8988T (cell line): ENCODE measurements around the gene GRK1.
A peak's percentile ranks its signal among the peaks of the same experiment; 100 is the strongest.
"Not testable (repeated sequence)": the region's sequence is repeated elsewhere in the genome, so short reads cannot be mapped to it uniquely, and the experiment has no call there.

Experiments used
- DNase-seq: peaks from one replicate; pipeline ENCODE4 v3.0.0; 2011

Gene GRK1

GRCh38 chr13:113745500-113746142 is 78.6 kb downstream of the GRK1 start:
- DNase-seq, result not testable (repeated sequence)

DNA sequence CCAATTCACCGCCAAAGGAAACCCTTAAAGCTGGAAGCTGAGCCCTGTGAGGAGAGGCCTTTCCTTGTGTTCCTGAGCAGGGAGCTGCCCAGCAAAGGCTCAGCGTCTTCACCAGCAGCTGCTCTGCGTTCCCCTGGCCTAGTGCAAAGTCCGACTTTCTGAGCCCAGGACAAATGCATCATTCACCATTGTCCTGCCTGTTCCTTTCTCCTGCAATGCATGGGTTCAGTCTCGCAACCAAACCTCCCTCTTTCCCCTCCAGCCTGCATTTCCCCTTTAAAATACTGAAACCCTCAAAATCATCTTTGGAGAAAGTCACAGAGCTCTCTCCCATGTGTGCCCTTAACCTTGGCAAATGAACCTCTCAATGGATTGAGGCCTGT is 79.1 kb downstream of the GRK1 start:
- DNase-seq, result no peak

- no peak for DNase-seq
Observed at GRCh38 chr13:113746671-113747070, 79.7 kb downstream of the GRK1 start.

DNA sequence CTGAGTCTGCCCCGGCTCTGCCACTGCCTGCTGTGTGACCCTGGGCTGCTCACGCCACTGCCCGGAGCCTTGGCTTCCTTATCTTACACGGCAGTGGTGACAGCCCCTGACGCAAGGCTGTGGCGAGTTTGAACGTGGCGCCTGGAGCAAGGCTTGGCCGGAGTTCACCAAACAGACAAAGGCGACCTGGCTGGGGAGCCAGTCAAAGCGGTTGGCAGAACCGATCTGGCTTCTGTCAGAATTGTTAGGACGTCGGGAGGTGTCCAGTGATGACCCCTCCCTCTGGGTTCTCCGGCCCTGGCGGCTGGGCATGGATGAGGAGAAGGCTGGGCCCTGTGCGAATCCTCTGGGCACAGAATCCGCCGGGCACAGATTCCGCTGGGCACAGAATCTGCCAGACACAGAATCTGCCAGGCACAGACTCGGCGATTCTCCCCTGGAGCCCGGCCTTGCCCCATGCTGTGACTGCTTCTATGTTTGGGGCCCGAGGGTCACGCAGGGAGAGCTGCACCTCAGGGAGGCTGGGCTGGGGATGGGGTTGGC is 80.3 kb downstream of the GRK1 start:
- no peak for DNase-seq

- no peak for DNase-seq
Observed at GRCh38 chr13:113748101-113748861, 81.3 kb downstream of the GRK1 start.

DNA sequence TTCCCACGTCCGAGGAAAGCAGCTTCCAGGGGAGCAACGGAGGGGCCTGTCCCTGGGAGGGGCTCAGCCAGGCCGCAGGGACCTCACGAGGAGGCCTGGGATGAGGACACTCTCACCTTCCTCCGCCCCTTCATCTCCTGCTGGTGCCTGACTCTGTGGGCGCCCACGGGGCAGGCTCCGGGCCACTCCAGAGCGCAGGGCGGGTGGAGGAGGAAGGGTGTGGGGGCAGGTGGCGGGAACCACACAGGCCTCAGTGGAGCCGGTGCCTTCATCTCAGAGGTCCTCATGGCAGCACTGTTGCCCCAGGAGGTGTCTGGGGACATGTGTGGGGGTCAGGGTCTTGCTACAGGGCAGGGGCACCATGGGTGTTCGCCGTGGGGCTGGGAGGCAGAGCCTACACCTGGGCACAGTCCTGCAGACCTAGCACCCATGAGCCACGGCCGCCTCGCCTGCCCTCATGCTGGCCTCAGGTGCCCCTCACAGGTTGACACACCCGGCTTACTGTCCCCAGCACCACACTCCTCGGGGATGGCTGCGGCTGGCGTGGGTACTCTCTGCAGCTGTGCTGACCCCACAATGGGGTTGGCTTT is 81.9 kb downstream of the GRK1 start:
- DNase-seq, result no peak

DNA sequence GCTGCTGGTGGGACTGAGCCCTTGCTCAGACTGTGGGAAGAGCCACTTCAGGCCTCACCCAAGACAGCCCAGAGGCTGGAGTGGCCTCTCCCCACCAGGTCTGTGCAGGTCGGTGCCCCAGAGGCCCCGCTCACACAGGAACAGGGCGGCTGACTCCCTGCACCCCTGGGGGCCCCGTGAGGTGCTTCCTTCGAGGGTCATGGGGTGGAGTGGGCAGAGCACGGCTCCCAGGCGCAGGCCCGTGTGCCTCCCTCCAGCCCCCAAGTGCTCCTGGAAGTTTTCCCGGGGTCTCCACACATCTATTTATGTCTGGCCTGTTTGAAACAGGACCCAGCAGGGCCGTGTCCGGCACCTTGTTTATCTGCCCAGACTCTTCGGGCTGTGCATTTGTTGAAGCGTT is 82.5 kb downstream of the GRK1 start:
- no peak for DNase-seq

DNA sequence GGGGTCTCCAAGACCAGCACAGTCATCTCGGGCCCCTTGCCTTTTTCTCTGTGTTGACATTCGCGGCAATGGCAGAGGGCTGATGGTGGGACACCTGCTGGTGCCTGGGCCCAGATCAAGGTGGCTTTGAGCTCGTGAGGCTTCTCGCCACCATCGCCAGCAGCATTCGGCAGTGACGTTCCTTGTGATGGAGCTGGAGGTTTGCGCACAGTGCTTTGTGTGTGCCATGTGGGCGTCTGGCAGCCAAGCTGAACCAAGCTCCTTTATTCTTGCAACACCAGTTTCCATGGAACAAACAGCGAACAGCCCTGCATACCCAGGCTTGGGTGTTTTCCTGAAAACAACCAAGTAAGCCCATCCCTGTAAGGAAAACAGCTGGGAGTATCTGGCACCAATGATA is 82.9 kb downstream of the GRK1 start:
- no peak for DNase-seq

DNA sequence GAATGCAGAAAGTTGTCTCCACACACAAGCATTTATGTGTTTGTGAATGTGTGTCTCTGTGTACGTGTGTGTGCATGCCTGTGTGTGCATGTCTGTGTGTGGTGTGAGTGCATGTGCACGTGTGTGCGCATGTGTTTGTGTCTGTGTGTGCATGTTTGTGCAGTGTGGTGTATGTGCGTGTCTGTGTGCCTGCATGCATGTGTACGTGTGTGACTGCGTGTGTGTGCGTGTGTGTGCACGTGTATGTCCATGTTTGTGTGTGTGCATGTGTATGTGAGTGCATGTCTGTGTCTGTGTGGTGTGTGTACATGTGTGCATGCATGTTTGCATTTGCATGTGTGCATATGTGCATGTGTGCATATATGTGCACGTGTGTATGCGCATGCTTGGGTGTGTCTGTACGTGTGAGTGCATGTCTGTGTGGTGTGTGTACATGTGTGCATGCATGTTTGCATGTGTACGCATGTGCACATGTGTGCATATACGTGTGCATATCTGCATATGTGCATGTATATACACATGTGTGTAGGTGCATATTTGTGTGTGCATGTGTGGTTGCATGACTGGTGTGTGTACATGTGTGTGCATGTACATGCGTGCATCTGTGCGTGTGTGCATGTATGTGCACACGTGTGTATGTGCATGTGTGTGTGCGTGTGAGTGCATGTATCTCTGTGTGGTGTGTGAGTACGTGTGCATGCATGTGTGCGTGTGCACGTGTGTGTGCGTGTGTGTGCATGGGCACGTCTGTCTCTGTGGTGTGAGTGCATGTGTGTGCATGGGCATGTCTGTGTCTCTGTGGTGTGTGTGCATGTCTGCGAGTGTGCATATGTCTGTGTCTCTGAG is 83.8 kb downstream of the GRK1 start:
- DNase-seq, result no peak

- DNase-seq, result no peak
Observed at GRCh38 chr13:113751491-113751890, 84.5 kb downstream of the GRK1 start.

DNA sequence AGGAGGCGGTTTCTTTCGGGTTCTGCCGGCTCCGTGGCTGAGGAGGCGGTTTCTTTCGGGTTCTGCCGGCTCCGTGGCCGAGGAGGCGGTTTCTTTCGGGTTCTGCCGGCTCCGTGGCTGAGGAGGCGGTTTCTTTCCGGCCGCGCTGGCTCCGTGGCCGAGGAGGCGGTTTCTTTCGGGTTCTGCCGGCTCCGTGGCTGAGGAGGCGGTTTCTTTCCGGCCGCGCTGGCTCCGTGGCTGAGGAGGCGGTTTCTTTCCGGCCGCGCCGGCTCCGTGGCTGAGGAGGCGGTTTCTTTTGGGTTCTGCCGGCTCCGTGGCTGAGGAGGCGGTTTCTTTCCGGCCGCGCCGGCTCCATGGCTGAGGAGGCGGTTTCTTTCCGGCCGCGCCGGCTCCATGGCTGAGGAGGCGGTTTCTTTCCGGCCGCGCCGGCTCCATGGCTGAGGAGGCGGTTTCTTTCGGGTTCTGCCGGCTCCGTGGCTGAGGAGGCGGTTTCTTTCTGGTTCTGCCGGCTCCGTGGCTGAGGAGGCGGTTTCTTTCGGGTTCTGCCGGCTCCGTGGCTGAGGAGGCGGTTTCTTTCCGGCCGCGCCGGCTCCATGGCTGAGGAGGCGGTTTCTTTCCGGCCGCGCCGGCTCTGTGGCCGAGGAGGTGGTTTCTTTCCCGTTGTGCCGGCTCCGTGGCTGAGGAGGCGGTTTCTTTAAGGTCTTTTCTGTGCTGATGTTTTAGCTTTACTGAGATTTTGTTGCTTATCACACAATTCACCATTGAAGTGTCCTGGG is 85.4 kb downstream of the GRK1 start:
- DNase-seq, result not testable (repeated sequence)

DNA sequence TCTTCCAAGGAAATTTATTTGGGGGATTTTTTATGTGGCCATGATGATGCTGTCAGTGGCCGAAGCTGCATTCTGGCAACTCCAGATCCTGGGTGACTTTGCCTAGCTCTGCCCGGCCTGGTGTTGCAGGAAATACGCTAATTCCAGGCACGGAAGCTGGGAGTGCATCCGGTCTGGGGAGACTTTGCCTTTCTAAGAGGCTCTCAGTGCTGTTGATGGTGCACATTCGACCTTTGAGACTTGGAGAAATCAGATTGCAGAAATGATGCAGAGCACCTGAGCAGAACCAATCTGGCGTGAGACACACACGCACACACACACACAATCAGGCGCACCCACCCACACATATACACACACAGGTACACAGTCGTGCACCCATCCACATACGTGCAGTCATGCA is 86.2 kb downstream of the GRK1 start:
- no peak for DNase-seq

- no peak for DNase-seq
Observed at GRCh38 chr13:113754242-113754641, 87.2 kb downstream of the GRK1 start.

DNA sequence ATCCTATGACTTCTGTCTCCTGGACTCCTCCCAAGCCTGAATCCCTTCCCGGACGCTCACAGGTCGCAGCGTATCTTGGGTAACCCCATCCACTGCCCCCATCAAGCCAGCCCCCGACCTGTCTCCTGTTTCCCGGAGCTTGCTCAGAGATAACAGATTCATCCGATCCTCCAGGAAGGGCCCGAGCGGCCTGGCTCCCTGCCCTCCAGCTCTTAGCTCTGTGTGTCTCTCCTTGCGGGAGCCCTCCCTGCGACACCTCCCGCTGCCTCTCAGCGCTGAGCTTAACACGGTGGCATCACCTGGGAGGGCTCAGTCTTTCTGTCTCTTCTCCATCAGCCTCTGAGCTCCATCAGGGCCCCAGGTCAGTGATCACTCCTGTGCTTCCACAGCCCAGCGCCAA is 87.7 kb downstream of the GRK1 start:
- DNase-seq, result no peak

- DNase-seq, result no peak
Observed at GRCh38 chr13:113756441-113757097, 89.5 kb downstream of the GRK1 start.

DNA sequence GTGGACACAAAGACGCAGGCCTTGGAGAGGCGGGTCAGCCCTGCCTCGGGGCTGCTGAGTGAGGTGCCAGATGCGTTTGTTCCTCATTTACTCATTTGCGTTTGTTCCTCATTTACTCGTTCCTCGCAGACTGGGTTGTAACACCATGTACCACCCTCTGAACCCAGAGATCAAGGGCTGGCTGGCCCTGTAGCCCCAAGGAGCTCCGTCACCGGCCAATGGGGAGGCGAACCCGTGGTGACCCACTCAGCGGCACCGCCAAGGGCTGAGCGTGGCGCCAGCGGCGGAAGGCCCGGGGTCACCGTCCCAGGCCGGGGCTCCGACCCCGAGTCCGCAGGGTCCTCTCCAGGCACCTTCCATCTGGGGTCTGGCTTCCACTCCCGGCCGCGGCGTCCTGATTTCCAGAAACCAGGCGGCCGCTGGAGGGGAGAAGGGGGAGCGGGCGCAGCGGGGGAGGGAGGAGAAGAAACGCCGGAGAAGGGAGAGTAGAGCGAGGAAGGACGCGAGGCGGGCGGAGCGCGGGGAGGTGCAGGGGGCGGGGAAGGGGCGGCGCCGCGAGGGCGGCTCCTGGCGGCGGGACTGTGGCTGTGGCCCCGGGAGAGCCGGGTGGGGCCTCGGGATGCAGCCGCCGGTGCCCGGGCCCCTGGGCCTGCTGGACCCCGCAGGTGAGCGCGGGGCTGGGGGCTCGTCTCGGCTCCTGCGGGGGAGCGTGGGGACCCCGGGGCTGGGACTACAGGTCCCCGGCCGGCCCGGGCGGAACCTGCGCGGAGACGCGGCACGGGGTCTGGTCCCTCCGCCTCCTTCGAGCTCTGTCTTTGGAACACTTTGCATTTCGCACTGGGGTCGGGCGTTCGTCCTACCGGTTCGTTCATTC is 91.9 kb downstream of the GRK1 start, which contains the start of gene TMEM255B:
Gene TMEM255B, plus strand, starts transcription at position 576 of the 874 bp plus-strand sequence. Its CDS starts 44 bp downstream, at position 620.
- DNase-seq, result peak; percentile 99

DNA sequence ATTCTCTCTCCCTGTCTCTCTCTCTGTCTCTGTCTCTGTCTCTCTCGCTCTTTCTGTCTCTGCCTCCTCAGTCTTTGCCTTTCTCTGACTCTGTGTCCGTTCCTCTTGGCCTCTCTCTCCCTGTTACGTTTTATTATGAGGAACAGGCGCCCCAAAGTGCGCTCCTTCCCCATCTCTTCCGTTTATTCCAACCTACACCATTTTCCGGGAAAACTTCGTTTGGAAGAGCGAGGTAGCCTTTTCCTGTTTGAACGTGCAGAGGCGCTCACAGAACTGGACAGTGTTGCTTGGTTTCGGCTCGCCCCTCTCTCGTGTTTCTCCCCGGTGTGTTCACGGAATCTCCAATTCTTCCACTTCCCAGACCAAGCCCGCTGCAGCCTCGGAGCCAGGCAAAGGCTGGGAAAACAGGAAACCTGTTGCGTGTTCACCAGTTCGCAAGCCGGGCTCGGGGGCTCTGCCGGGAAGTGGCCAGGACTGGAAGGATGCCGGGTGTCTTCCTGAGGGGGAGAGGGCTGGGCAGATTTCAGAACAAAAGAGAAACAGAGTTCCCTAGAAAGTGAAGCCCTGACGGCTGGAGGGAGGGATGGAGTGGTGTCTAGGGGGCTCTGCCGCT is 92.6 kb downstream of the GRK1 start:
- peak; percentile 51 for DNase-seq

GRCh38 chr13:113761136-113761535 is 94.1 kb downstream of the GRK1 start:
- DNase-seq, result no peak

GRCh38 chr13:113762075-113762474 is 95.1 kb downstream of the GRK1 start:
- DNase-seq, result no peak

DNA sequence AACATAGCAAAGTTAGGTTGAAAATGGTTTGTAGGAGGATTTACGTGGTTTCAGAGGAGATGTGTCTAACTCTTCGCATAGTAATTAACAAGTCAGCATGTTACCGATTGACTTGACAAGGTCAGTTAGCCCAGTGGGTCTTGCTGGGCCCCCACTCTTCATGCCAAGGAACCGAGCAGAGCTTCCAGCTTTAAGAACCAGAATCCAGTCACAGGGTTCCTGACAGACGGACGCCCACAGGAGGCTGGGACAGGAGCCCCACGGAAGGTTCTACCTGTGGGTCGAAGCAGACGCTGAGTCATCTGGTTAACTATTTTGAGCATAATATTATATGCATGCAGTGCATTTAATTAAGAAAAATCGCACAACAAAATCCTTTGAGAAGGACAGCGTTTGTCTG is 95.5 kb downstream of the GRK1 start:
- no peak for DNase-seq
